Measurements from ENCODE around the gene MDH1. TPM values are rescaled to one million over a fixed set of nuclear protein-coding genes. Genes with fewer than 3 reads are reported as not detected.

MDH1 gene
- total and polyA plus RNA-seq, 9 of the 15 experiments (the other 6 are each of a cell fraction or from before 2014, with no cell fraction given) = 191 to 1,225 (median 284) TPM

- FAIRE-seq (no peak), DNase-seq (ENCODE audit: extremely low read depth in 1 of 4, low spot score in 3 of 4) (no peak), ATAC-seq (no peak)
- Histone ChIP-seq H3K9ac (ENCODE audit: insufficient read depth in 1 of 2, low read depth in 2 of 2, low read length in 2 of 2) (no peak overlapping the region), H3K9me1 (ENCODE audit: control insufficient read depth, insufficient read depth, low read length) (no peaks in the 10 kb centered on the region), H3K4me1 (replicated peaks in 1 of 2; ENCODE audit: control insufficient read depth in 2 of 2, insufficient read depth in 2 of 2, low read length in 2 of 2) (no peaks in the 10 kb centered on the region), H3K27me3 (ENCODE audit: control insufficient read depth in 2 of 2, insufficient read depth in 2 of 2, low read length in 2 of 2) (peaks cover 4 to 7% of the 10 kb centered on the region in 2 experiments; a peak in 3 of 5 replicates), H2AFZ (ENCODE audit: low read depth, low read length) (no peak overlapping the region), H3K4me2 (ENCODE audit: insufficient read depth, low read length) (no peak overlapping the region), H3K36me3 (ENCODE audit: control insufficient read depth, insufficient read depth, low read length) (no peaks in the 10 kb centered on the region), H3K4me3 (no peak overlapping the region), H3K79me2 (ENCODE audit: control insufficient read depth, insufficient read depth, low read length) (no peaks in the 10 kb centered on the region), H3K9me3 (replicated peaks; ENCODE audit: control insufficient read depth, insufficient read depth, low read depth, low read length) (no peaks in the 10 kb centered on the region; the same call in 1 of the 2 replicates), H4K20me1 (replicated peaks; ENCODE audit: control insufficient read depth, insufficient read depth, low read length) (no peaks in the 10 kb centered on the region), H3K27ac (ENCODE audit: extremely low read depth, low read depth, low read length) (no peak overlapping the region)
- in situ Hi-C loops (cut with MboI) = no loop called here
- no peak for TF ChIP-seq ZEB2 (IDR thresholded peaks at IDR 0.05)
- no peak for TF ChIP-seq ARID3A (IDR thresholded peaks at IDR 0.05; ENCODE audit: borderline replicate concordance, low read depth, low read length)
- no peak for TF ChIP-seq ZNF431 (CRISPR knock-in tag; IDR thresholded peaks at IDR 0.05)
- TF ChIP-seq JUNB (CRISPR knock-in tag; conservative IDR thresholded peaks at IDR 0.05) = no peak
- TF ChIP-seq ZBTB26 (CRISPR knock-in tag; IDR thresholded peaks at IDR 0.05) = no peak
- no peak for TF ChIP-seq MXD1 (CRISPR knock-in tag; IDR thresholded peaks at IDR 0.05; ENCODE audit: borderline replicate concordance, poor library complexity, severe bottlenecking)
- no peak for TF ChIP-seq PHB2 (IDR thresholded peaks at IDR 0.05; ENCODE audit: low read depth)
- TF ChIP-seq ZNF197 (CRISPR knock-in tag; IDR thresholded peaks at IDR 0.05; ENCODE audit: low read depth) = no peak
- TF ChIP-seq MAFF (IDR thresholded peaks at IDR 0.05; ENCODE audit: low read length) = no peak
- TF ChIP-seq ZBTB34 (CRISPR knock-in tag; IDR thresholded peaks at IDR 0.05) = no peak
- TF ChIP-seq ZNF398 (CRISPR knock-in tag; IDR thresholded peaks at IDR 0.05) = no peak
- TF ChIP-seq RUNX1 (IDR thresholded peaks at IDR 0.05; ENCODE audit: low read depth) = no peak
- TF ChIP-seq MIER1 (IDR thresholded peaks at IDR 0.05; ENCODE audit: low read depth) = no peak
- TF ChIP-seq RFX7 (CRISPR knock-in tag; IDR thresholded peaks at IDR 0.05) = no peak
- WGBS (ENCODE audit: insufficient coverage, low coverage, missing lambda C conversion rate) = 0% methylated on average over 1 of the region's 1 CpG
- CTCF ChIA-PET (ENCODE audit: low intra/inter-chr PET ratio) = interaction anchor here (0.8 kb wide), 1 partner anchor 691 kb away, joined by 3 read pairs; no protein-coding TSS in a partner anchor
- no TSS peak for BruUV-seq (replicated peaks)
- POLR2A ChIA-PET = no interaction called here
- intact Hi-C loops (cut with micrococcal nuclease) = no loop called here
These were observed 39.7 kb downstream of the MDH1 start for GRCh38 chr2:63628403-63628942.

Measured in K562 (cell line).